Lower lobe of right lung (tissue), 2 donors: Measurements from ENCODE around the gene PSD2. TPM values are rescaled to one million over a fixed set of nuclear protein-coding genes. Genes with fewer than 3 reads are reported as not detected.

Source experiments
- ATAC-seq, 2 donors: fragments of 200-7000 bp; cut with Tn5 transposase; one replicate each; pipeline ENCODE4 v1.9.1; 2020 to 2022; ENCODE audit warnings: mild to moderate bottlenecking in 2 of 2, moderate library complexity in 2 of 2
- DNase-seq: peaks from one replicate; pipeline ENCODE4 v3.0.0-alpha.2; 2020
- H3K27ac ChIP-seq: fragments of 200-600 bp; one replicate; pipeline ENCODE4 v1.8.0; 2022
- H3K27me3 ChIP-seq: fragments of 200-600 bp; one replicate; pipeline ENCODE4 v1.8.0; 2022; ENCODE audit warnings: low read depth
- H3K36me3 ChIP-seq: fragments of 200-600 bp; one replicate; pipeline ENCODE4 v1.8.0; 2022; ENCODE audit warnings: mild to moderate bottlenecking
- H3K4me1 ChIP-seq: fragments of 200-600 bp; one replicate; pipeline ENCODE4 v1.8.0; 2022
- H3K4me3 ChIP-seq: fragments of 200-600 bp; one replicate; pipeline ENCODE4 v1.8.0; 2022; ENCODE audit warnings: mild to moderate bottlenecking
- H3K9me3 ChIP-seq: fragments of 200-600 bp; one replicate; pipeline ENCODE4 v1.8.0; 2022
- CTCF ChIP-seq: fragments of 200-600 bp; IDR thresholded peaks from one replicate; pipeline ENCODE4 v1.8.0; 2022; ENCODE audit warnings: antibody characterized with exemption, mild to moderate bottlenecking
- intact Hi-C: fragments of 100-400 bp; cut with DNase I; formaldehyde crosslinking; loops from one replicate; pipeline ENCODE4 v1.11.0; 2022
- total RNA-seq: library from RNA; stranded (reverse); fragmentation: NEBNext Ultra II Directional; extraction: Animal tissue kit (Norgen Biotek cat#: 25700); gene quantifications from one replicate; pipeline ENCODE4 v1.2.1, GENCODE V29; 2021
- donor health status: DM: no; HTN: yes; CAD: no; lungs with severe emphysema.

Gene PSD2
- total RNA-seq, 1 donor from 2014 or later, result not detected

- ATAC-seq, result no peak
- no peak for TF ChIP-seq CTCF
Measured at GRCh38 chr5:139822553-139823425, 27.2 kb downstream of the PSD2 start.

GRCh38 chr5:139823757-139824355 is 28.2 kb downstream of the PSD2 start:
- Histone ChIP-seq H3K4me1 (no peaks in the 10 kb centered on the region), H3K27me3 (no peaks in the 10 kb centered on the region), H3K27ac (no peak overlapping the region), H3K4me3 (no peak overlapping the region), H3K9me3 (peaks cover 3% of the 10 kb centered on the region), H3K36me3 (no peaks in the 10 kb centered on the region)
- intact Hi-C loops, result no loop called here
- no peak for TF ChIP-seq CTCF
- no peak for DNase-seq
- no peak for ATAC-seq

More at GRCh38 chr5:139822553-139823425, 27.2 kb downstream of the PSD2 start:
- Histone ChIP-seq H3K36me3 (no peaks in the 10 kb centered on the region), H3K4me3 (no peak overlapping the region), H3K27ac (no peak overlapping the region), H3K9me3 (peaks cover 10% of the 10 kb centered on the region), H3K27me3 (no peaks in the 10 kb centered on the region), H3K4me1 (no peaks in the 10 kb centered on the region)
- no peak for DNase-seq
- intact Hi-C loops, result no loop called here

- no peak for DNase-seq
- TF ChIP-seq CTCF, result no peak
Measured at GRCh38 chr5:139825690-139826089, 30.1 kb downstream of the PSD2 start.

GRCh38 chr5:139828207-139828895 is 32.7 kb downstream of the PSD2 start:
- ATAC-seq (no peak), DNase-seq (no peak)
- Histone ChIP-seq H3K27ac (no peak overlapping the region), H3K4me1 (no peaks in the 10 kb centered on the region), H3K27me3 (no peaks in the 10 kb centered on the region), H3K9me3 (no peaks in the 10 kb centered on the region), H3K4me3 (no peak overlapping the region), H3K36me3 (no peaks in the 10 kb centered on the region)
- TF ChIP-seq CTCF, result no peak
- intact Hi-C loops, result no loop called here

More at GRCh38 chr5:139825690-139826089, 30.1 kb downstream of the PSD2 start:
- H3K9me3 ChIP-seq, result no peaks in the 10 kb centered on the region
- ATAC-seq, result no peak
- no peaks in the 10 kb centered on the region for H3K36me3 ChIP-seq
- no peaks in the 10 kb centered on the region for H3K4me1 ChIP-seq
- H3K27ac ChIP-seq, result no peak overlapping the region
- H3K4me3 ChIP-seq, result no peak overlapping the region
- H3K27me3 ChIP-seq, result no peaks in the 10 kb centered on the region
- intact Hi-C loops, result no loop called here

- ATAC-seq (no peak), DNase-seq (no peak)
- no peaks in the 10 kb centered on the region for H3K9me3 ChIP-seq
- no peaks in the 10 kb centered on the region for H3K4me1 ChIP-seq
- no peak overlapping the region for H3K27ac ChIP-seq
- TF ChIP-seq CTCF, result no peak
- no peaks in the 10 kb centered on the region for H3K27me3 ChIP-seq
- no peak overlapping the region for H3K4me3 ChIP-seq
- no peaks in the 10 kb centered on the region for H3K36me3 ChIP-seq
- intact Hi-C loops, result no loop called here
Measured at GRCh38 chr5:139829471-139829870, 33.9 kb downstream of the PSD2 start.
